GM18502 (cell line): ENCODE data around the gene WARS2.
"Not testable (repeated sequence)": the region's sequence is repeated elsewhere in the genome, so short reads cannot be mapped to it uniquely, and the experiment has no call there.

Experiments used
- ATAC-seq: cut with Tn5 transposase; IDR thresholded peaks from one replicate; pipeline ENCODE4 v1.9.1; 2021; ENCODE audit warnings: mild to moderate bottlenecking; ENCODE audit not compliant: unreplicated experiment, poor library complexity

Gene WARS2

GRCh38 chr1:119141020-119141424, 569 bp upstream of the WARS2 start:
- ATAC-seq: peak; percentile 13

- ATAC-seq: peak; percentile 36
Observed at GRCh38 chr1:119139857-119140176, 636 bp downstream of the WARS2 start.

- ATAC-seq: peak; percentile 26
Observed at GRCh38 chr1:119139403-119139802, 1.1 kb downstream of the WARS2 start.

GRCh38 chr1:119136401-119136800, 4.1 kb downstream of the WARS2 start:
- no peak for ATAC-seq

- no peak for ATAC-seq
Observed at GRCh38 chr1:119133987-119134386, 6.5 kb downstream of the WARS2 start.

GRCh38 chr1:119132179-119132578, 8.3 kb downstream of the WARS2 start:
- ATAC-seq: no peak

GRCh38 chr1:119125874-119126273, 14.6 kb downstream of the WARS2 start:
- ATAC-seq: no peak

- ATAC-seq: no peak
Observed at GRCh38 chr1:119124764-119125163, 15.7 kb downstream of the WARS2 start.

GRCh38 chr1:119121872-119122271, 18.6 kb downstream of the WARS2 start:
- ATAC-seq: not testable (repeated sequence)

- ATAC-seq: no peak
Observed at GRCh38 chr1:119116725-119117124, 23.7 kb downstream of the WARS2 start.

GRCh38 chr1:119115736-119116135, 24.7 kb downstream of the WARS2 start:
- ATAC-seq: no peak

- ATAC-seq: no peak
Observed at GRCh38 chr1:119115311-119115710, 25.1 kb downstream of the WARS2 start.

- no peak for ATAC-seq
Observed at GRCh38 chr1:119114786-119115185, 25.7 kb downstream of the WARS2 start.

GRCh38 chr1:119112791-119113190, 27.7 kb downstream of the WARS2 start:
- no peak for ATAC-seq

- ATAC-seq: no peak
Observed at GRCh38 chr1:119112244-119112643, 28.2 kb downstream of the WARS2 start.

- ATAC-seq: no peak
Observed at GRCh38 chr1:119108988-119109387, 31.5 kb downstream of the WARS2 start.

GRCh38 chr1:119103764-119104163, 36.7 kb downstream of the WARS2 start:
- no peak for ATAC-seq

GRCh38 chr1:119102051-119102450, 38.4 kb downstream of the WARS2 start:
- no peak for ATAC-seq

- no peak for ATAC-seq
Observed at GRCh38 chr1:119101563-119101962, 38.9 kb downstream of the WARS2 start.

- no peak for ATAC-seq
Observed at GRCh38 chr1:119099775-119100174, 40.7 kb downstream of the WARS2 start.

GRCh38 chr1:119097380-119097779, 43.1 kb downstream of the WARS2 start:
- ATAC-seq: no peak

GRCh38 chr1:119093721-119094120, 46.7 kb downstream of the WARS2 start:
- no peak for ATAC-seq

GRCh38 chr1:119091618-119092017, 48.8 kb downstream of the WARS2 start:
- ATAC-seq: no peak
